GM13977 (cell line): Measurements from ENCODE around the gene SPART.

Experiments
- DNase-seq: peaks from one replicate; pipeline ENCODE4 v3.0.0; 2012; ENCODE audit warnings: low spot score
- CTCF ChIP-seq: IDR thresholded peaks from 2 replicates; pipeline ENCODE4 v1.5.1; 2012; ENCODE audit warnings: mild to moderate bottlenecking, control low read depth; ENCODE audit not compliant: insufficient read depth; ENCODE audit errors: extremely low read depth, missing control alignments
- in situ Hi-C: fragments of 300-500 bp; cut with MboI; formaldehyde crosslinking; loops from one replicate; pipeline ENCODE4 v1.12.0; 2022; ENCODE audit warnings: low sequenced_read_pairs, low pct_unique_long_range_greater_than_20kb, mixed read lengths, inconsistent platforms; ENCODE audit not compliant: unreplicated experiment

SPART gene

GRCh38 chr13:36346222-36347083 is at the start of gene SPART:
TSS of gene SPART (minus strand) at chr13:36346394. CDS start at chr13:36335830, 10,564 bp downstream.
- peak; percentile 98 for TF ChIP-seq CTCF
- in situ Hi-C loops = no loop called here
- peak; percentile 86 for DNase-seq

- DNase-seq = no peak
- in situ Hi-C loops = no loop called here
These were observed 49.1 kb upstream of the SPART start for GRCh38 chr13:36395280-36395679.

GRCh38 chr13:36385489-36385888 is 39.3 kb upstream of the SPART start:
- no peak for DNase-seq
- in situ Hi-C loops = no loop called here

More at GRCh38 chr13:36395280-36395679, 49.1 kb upstream of the SPART start:
- TF ChIP-seq CTCF = no peak

GRCh38 chr13:36382030-36382429 is 35.8 kb upstream of the SPART start:
- no peak for TF ChIP-seq CTCF
- in situ Hi-C loops = no loop called here
- DNase-seq = no peak

More at GRCh38 chr13:36385489-36385888, 39.3 kb upstream of the SPART start:
- TF ChIP-seq CTCF = no peak

GRCh38 chr13:36377826-36378468 is 31.8 kb upstream of the SPART start:
- DNase-seq = no peak
- in situ Hi-C loops = no loop called here
- no peak for TF ChIP-seq CTCF

- in situ Hi-C loops = no loop called here
- no peak for DNase-seq
- no peak for TF ChIP-seq CTCF
These were observed 27.9 kb upstream of the SPART start for GRCh38 chr13:36374063-36374462.
